HG02759 (cell line): ENCODE measurements around the gene TPM2.

Experiments
- ATAC-seq: cut with Tn5 transposase; IDR thresholded peaks from one replicate; pipeline ENCODE4 v1.9.1; 2021; ENCODE audit warnings: mild to moderate bottlenecking, moderate library complexity; ENCODE audit not compliant: unreplicated experiment

Gene TPM2

GRCh38 chr9:35718721-35719511, 29.2 kb upstream of the TPM2 start:
- ATAC-seq: no peak

GRCh38 chr9:35717132-35717870, 27.6 kb upstream of the TPM2 start:
- ATAC-seq: no peak

- ATAC-seq: no peak
Observed at GRCh38 chr9:35716230-35716629, 26.5 kb upstream of the TPM2 start.

GRCh38 chr9:35714579-35715252, 25.0 kb upstream of the TPM2 start:
- no peak for ATAC-seq

GRCh38 chr9:35714123-35714522, 24.4 kb upstream of the TPM2 start:
- ATAC-seq: no peak

GRCh38 chr9:35713578-35713977, 23.9 kb upstream of the TPM2 start:
- ATAC-seq: no peak

GRCh38 chr9:35712762-35713400, 23.2 kb upstream of the TPM2 start:
- ATAC-seq: no peak

- no peak for ATAC-seq
Observed at GRCh38 chr9:35711501-35712428, 22.0 kb upstream of the TPM2 start.

GRCh38 chr9:35710818-35711500, 21.2 kb upstream of the TPM2 start:
- ATAC-seq: no peak

- ATAC-seq: no peak
Observed at GRCh38 chr9:35708146-35708545, 18.4 kb upstream of the TPM2 start.

GRCh38 chr9:35706951-35707350, 17.2 kb upstream of the TPM2 start:
- ATAC-seq: no peak

GRCh38 chr9:35705836-35706430, 16.2 kb upstream of the TPM2 start:
- no peak for ATAC-seq

- ATAC-seq: no peak
Observed at GRCh38 chr9:35705372-35705771, 15.6 kb upstream of the TPM2 start.

GRCh38 chr9:35703906-35704672, 14.4 kb upstream of the TPM2 start:
- no peak for ATAC-seq

- no peak for ATAC-seq
Observed at GRCh38 chr9:35702696-35703095, 13.0 kb upstream of the TPM2 start.

GRCh38 chr9:35700942-35701341, 11.2 kb upstream of the TPM2 start:
- no peak for ATAC-seq

- no peak for ATAC-seq
Observed at GRCh38 chr9:35700031-35700430, 10.3 kb upstream of the TPM2 start.

GRCh38 chr9:35698231-35698630, 8.5 kb upstream of the TPM2 start:
- ATAC-seq: no peak

GRCh38 chr9:35697486-35697885, 7.8 kb upstream of the TPM2 start:
- no peak for ATAC-seq
